T-cell (primary cell): ENCODE data around the gene SLC38A9. TPM values are rescaled to one million over a fixed set of nuclear protein-coding genes. Genes with fewer than 3 reads are reported as not detected.

Source experiments
- ATAC-seq, 4 experiments: fragments of 200-7000 bp in 3 of 4; fragments of 150-1000 bp in 1 of 4; cut with Tn5 transposase; replicated peaks in 1 of 4; 1 replicate in 3 of 4; 2 replicates in 1 of 4; pipeline ENCODE4 v1.10.0; 2021; ENCODE audit warnings: moderate library complexity in 3 of 4, mild to moderate bottlenecking in 2 of 4, moderate number of reproducible peaks in 1 of 4
- CTCF ChIA-PET, 2 donors: fragments of 300-600 bp; sonication (Branson Sonifier 250); formaldehyde crosslinking; loops; one replicate each; lab custom pipeline; 2022; ENCODE audit warnings: antibody characterized with exemption in 2 of 2; lab: Charles Lee
- POLR2A ChIA-PET, 2 donors: fragments of 300-600 bp; sonication (Branson Sonifier 250); formaldehyde crosslinking; loops; one replicate each; lab custom pipeline; 2022; ENCODE audit warnings: antibody characterized with exemption in 2 of 2; lab: Charles Lee
- DNase-seq, 35 experiments: peaks; one replicate each; pipeline versions ENCODE4 v3.0.0 to v3.0.0-alpha.2; 2013 to 2023
- H3K27ac ChIP-seq: one replicate; pipeline ENCODE4 v1.5.1; 2013; ENCODE audit warnings: low read length
- H3K27me3 ChIP-seq, 2 experiments: replicated peaks in 1 of 2; 1 replicate in 1 of 2; 2 replicates in 1 of 2; pipeline versions ENCODE4 v1.6.1 to v1.7.0; 2013; ENCODE audit warnings: low read length in 1 of 2, mixed read lengths in 1 of 2; ENCODE audit not compliant: control insufficient read depth in 2 of 2, insufficient read depth in 2 of 2; ENCODE audit errors: extremely low read depth in 1 of 2
- H3K36me3 ChIP-seq, 2 donors: 1 replicate in 1 of 2; 2 replicates in 1 of 2; pipeline versions ENCODE4 v1.6.1 to v1.7.0; 2013; ENCODE audit warnings: low read length in 1 of 2; ENCODE audit not compliant: control insufficient read depth in 2 of 2, insufficient read depth in 1 of 2; ENCODE audit errors: extremely low read depth in 1 of 2
- H3K4me1 ChIP-seq, 2 experiments: 1 replicate in 1 of 2; 2 replicates in 1 of 2; pipeline versions ENCODE4 v1.6.1 to v1.7.0; 2013; ENCODE audit warnings: low read length in 2 of 2, mixed read lengths in 1 of 2; ENCODE audit not compliant: insufficient read depth in 2 of 2, control insufficient read depth in 1 of 2; ENCODE audit errors: extremely low read depth in 1 of 2
- H3K4me3 ChIP-seq, 2 donors: 1 replicate in 1 of 2; 2 replicates in 1 of 2; pipeline versions ENCODE4 v1.5.1 to v1.7.0; 2013; ENCODE audit warnings: mild to moderate bottlenecking in 2 of 2, low read length in 1 of 2, moderate library complexity in 1 of 2; ENCODE audit not compliant: control insufficient read depth in 1 of 2; ENCODE audit errors: extremely low read depth in 1 of 2
- H3K9me3 ChIP-seq: 2 replicates; pipeline ENCODE4 v1.7.0; 2013
- H3K27ac Mint-ChIP-seq, 2 donors: one replicate each; pipeline ENCODE4 v1.8.0; 2020 to 2021; ENCODE audit warnings: mild to moderate bottlenecking in 2 of 2, mixed read lengths in 2 of 2
- H3K27me3 Mint-ChIP-seq, 2 donors: one replicate each; pipeline ENCODE4 v1.8.0; 2021 to 2022; ENCODE audit warnings: mixed read lengths in 2 of 2
- H3K36me3 Mint-ChIP-seq: one replicate; pipeline ENCODE4 v1.8.0; 2021; ENCODE audit warnings: mixed read lengths
- H3K4me1 Mint-ChIP-seq, 3 donors: one replicate each; pipeline ENCODE4 v1.8.0; 2020 to 2022; ENCODE audit warnings: mixed read lengths in 3 of 3, mild to moderate bottlenecking in 1 of 3
- H3K4me3 Mint-ChIP-seq, 3 donors: one replicate each; pipeline ENCODE4 v1.8.0; 2020 to 2022; ENCODE audit warnings: mild to moderate bottlenecking in 3 of 3, mixed read lengths in 3 of 3, moderate library complexity in 3 of 3
- H3K9me3 Mint-ChIP-seq, 3 donors: one replicate each; pipeline ENCODE4 v1.8.0; 2020 to 2022; ENCODE audit warnings: mixed read lengths in 3 of 3
- WGBS: methylation state at CpG from one replicate; pipeline ENCODE4 v1.1.5; 2013; ENCODE audit warnings: missing lambda C conversion rate; ENCODE audit not compliant: insufficient coverage; 5-methylcytosine and 5-hydroxymethylcytosine counted together
- total RNA-seq, 35 experiments: library from RNA in 6 of 35; stranded (reverse) in 6 of 35; fragments of 120-200 nt in 1 of 35; gene quantifications; one replicate each; pipeline versions ENCODE4 v1.2.1 to v1.2.4 and lab custom pipeline; 2013 to 2026

The SLC38A9 gene
- total RNA-seq, 5 donors from 2014 or later (not counting 1 experiment from before 2014, with no cell fraction given) = 19.9 to 25.9 (median 22.2) TPM

GRCh38 chr5:55636683-55637082, 75.4 kb downstream of the SLC38A9 start:
- H3K27ac ChIP-seq = no peak overlapping the region
- H3K4me1 ChIP-seq = no peaks in the 10 kb centered on the region
- Mint-ChIP-seq H3K9me3 (no peaks in the 10 kb centered on the region), H3K36me3 (peaks cover 33% of the 10 kb centered on the region), H3K27ac (no peak overlapping the region), H3K4me1 (peaks cover 7 to 11% (median 9%) of the 10 kb centered on the region in 3 donors), H3K4me3 (no peak overlapping the region), H3K27me3 (no peaks in the 10 kb centered on the region)
- no CpG with 5 or more reads among the region's 3 CpGs for WGBS
- CTCF ChIA-PET = no interaction called here
- H3K4me3 ChIP-seq = no peak overlapping the region
- DNase-seq = no peak
- H3K27me3 ChIP-seq = no peaks in the 10 kb centered on the region
- no peak for ATAC-seq
- no peaks in the 10 kb centered on the region for H3K9me3 ChIP-seq
- POLR2A ChIA-PET = interaction anchor here in 1 of 2 donors (0.5 kb wide), 1 partner anchor 200 kb away, joined by 5 read pairs; no protein-coding TSS in a partner anchor
- H3K36me3 ChIP-seq = peaks cover 0 to 3% of the 10 kb centered on the region in 2 donors

GRCh38 chr5:55636177-55636576, 75.9 kb downstream of the SLC38A9 start:
- Mint-ChIP-seq H3K4me3 (no peak overlapping the region), H3K4me1 (peaks cover 7 to 11% (median 9%) of the 10 kb centered on the region in 3 donors), H3K36me3 (peaks cover 32% of the 10 kb centered on the region), H3K27me3 (no peaks in the 10 kb centered on the region), H3K9me3 (no peaks in the 10 kb centered on the region), H3K27ac (no peak overlapping the region)
- ChIA-PET CTCF (interaction anchor here in 1 of 2 donors (1.0 kb wide), 1 partner anchor 9 kb away, joined by 3 read pairs; no protein-coding TSS in a partner anchor), POLR2A (interaction anchor here (0.5 to 0.6 kb wide), 3 partner anchors 41 to 211 kb away, joined by 3 to 5 read pairs (median 3); no protein-coding TSS in a partner anchor)
- Histone ChIP-seq H3K36me3 (peaks cover 0 to 3% of the 10 kb centered on the region in 2 donors), H3K4me3 (no peak overlapping the region), H3K4me1 (no peaks in the 10 kb centered on the region), H3K27ac (no peak overlapping the region), H3K9me3 (no peaks in the 10 kb centered on the region), H3K27me3 (no peaks in the 10 kb centered on the region)
- DNase-seq = no peak
- WGBS = 100% methylated on average over 2 of the region's 2 CpGs
- ATAC-seq = no peak

GRCh38 chr5:55634866-55635265, 77.3 kb downstream of the SLC38A9 start:
- POLR2A ChIA-PET = no interaction called here
- no peaks in the 10 kb centered on the region for H3K4me1 ChIP-seq
- peaks cover 0 to 3% of the 10 kb centered on the region in 2 donors for H3K36me3 ChIP-seq
- H3K9me3 ChIP-seq = no peaks in the 10 kb centered on the region
- Mint-ChIP-seq H3K27me3 (no peaks in the 10 kb centered on the region), H3K4me1 (peaks cover 7 to 11% (median 9%) of the 10 kb centered on the region in 3 donors), H3K4me3 (no peak overlapping the region), H3K27ac (no peak overlapping the region), H3K36me3 (peaks cover 35% of the 10 kb centered on the region), H3K9me3 (no peaks in the 10 kb centered on the region)
- H3K27ac ChIP-seq = no peak overlapping the region
- CTCF ChIA-PET = no interaction called here
- ATAC-seq = no peak
- no peaks in the 10 kb centered on the region for H3K27me3 ChIP-seq
- no peak overlapping the region for H3K4me3 ChIP-seq
- DNase-seq = no peak

GRCh38 chr5:55634209-55634805, 77.8 kb downstream of the SLC38A9 start:
- Mint-ChIP-seq H3K9me3 (no peaks in the 10 kb centered on the region), H3K4me3 (peak overlapping the region in 1 of 3 donors; percentile 59), H3K27ac (peak overlapping the region; percentile 48 to 56), H3K4me1 (peaks cover 7 to 11% (median 9%) of the 10 kb centered on the region in 3 donors), H3K36me3 (peaks cover 37% of the 10 kb centered on the region), H3K27me3 (no peaks in the 10 kb centered on the region)
- WGBS = no CpG with 5 or more reads among the region's 1 CpG
- no peak overlapping the region for H3K4me3 ChIP-seq
- CTCF ChIA-PET = no interaction called here
- no peak overlapping the region for H3K27ac ChIP-seq
- H3K9me3 ChIP-seq = no peaks in the 10 kb centered on the region
- ATAC-seq = peak in 1 of 4 experiments; percentile 57
- no peaks in the 10 kb centered on the region for H3K27me3 ChIP-seq
- POLR2A ChIA-PET = no interaction called here
- H3K4me1 ChIP-seq = no peaks in the 10 kb centered on the region
- H3K36me3 ChIP-seq = peaks cover 0 to 3% of the 10 kb centered on the region in 2 donors
- no peak for DNase-seq

- Mint-ChIP-seq H3K4me3 (peak overlapping the region in 1 of 3 donors; percentile 59), H3K27ac (peak overlapping the region; percentile 48 to 56), H3K27me3 (no peaks in the 10 kb centered on the region), H3K4me1 (peaks cover 7 to 11% (median 9%) of the 10 kb centered on the region in 3 donors), H3K9me3 (no peaks in the 10 kb centered on the region), H3K36me3 (peaks cover 36% of the 10 kb centered on the region)
- DNase-seq = no peak
- ChIA-PET CTCF (no interaction called here), POLR2A (no interaction called here)
- no peak overlapping the region for H3K27ac ChIP-seq
- no peaks in the 10 kb centered on the region for H3K9me3 ChIP-seq
- H3K4me1 ChIP-seq = no peaks in the 10 kb centered on the region
- 100% methylated on average over 2 of the region's 4 CpGs for WGBS
- no peak for ATAC-seq
- H3K27me3 ChIP-seq = no peaks in the 10 kb centered on the region
- no peak overlapping the region for H3K4me3 ChIP-seq
- peaks cover 0 to 3% of the 10 kb centered on the region in 2 donors for H3K36me3 ChIP-seq
Observed at GRCh38 chr5:55633574-55634208, 78.4 kb downstream of the SLC38A9 start.

GRCh38 chr5:55629815-55630214, 82.3 kb downstream of the SLC38A9 start:
- DNase-seq = no peak
- Histone ChIP-seq H3K4me1 (no peaks in the 10 kb centered on the region), H3K9me3 (no peaks in the 10 kb centered on the region), H3K36me3 (no peaks in the 10 kb centered on the region), H3K27me3 (no peaks in the 10 kb centered on the region), H3K27ac (no peak overlapping the region), H3K4me3 (no peak overlapping the region)
- H3K9me3 Mint-ChIP-seq = no peaks in the 10 kb centered on the region
- H3K4me3 Mint-ChIP-seq = no peak overlapping the region
- 100% methylated on average over 1 of the region's 5 CpGs for WGBS
- peaks cover 7 to 9% (median 8%) of the 10 kb centered on the region in 3 donors for H3K4me1 Mint-ChIP-seq
- ChIA-PET POLR2A (no interaction called here), CTCF (interaction anchor here in 1 of 2 donors (0.6 kb wide), 1 partner anchor 103 kb away, joined by 3 read pairs; no protein-coding TSS in a partner anchor)
- no peaks in the 10 kb centered on the region for H3K27me3 Mint-ChIP-seq
- no peak for ATAC-seq
- H3K27ac Mint-ChIP-seq = no peak overlapping the region
- peaks cover 49% of the 10 kb centered on the region for H3K36me3 Mint-ChIP-seq
